B cell (primary cell): ENCODE measurements around the gene RAD51B. TPM values are rescaled to one million over a fixed set of nuclear protein-coding genes. Genes with fewer than 3 reads are reported as not detected.

Source experiments
- ATAC-seq: fragments of 200-7000 bp; cut with Tn5 transposase; one replicate; pipeline ENCODE4 v1.10.0; 2021; ENCODE audit warnings: low read depth, mild to moderate bottlenecking, moderate number of reproducible peaks, moderate library complexity
- CTCF ChIA-PET: fragments of 350-600 bp; sonication (Branson Sonifier 250); formaldehyde crosslinking; loops from one replicate; lab custom pipeline; 2021; ENCODE audit warnings: antibody characterized with exemption, inconsistent platforms; lab: Charles Lee
- POLR2A ChIA-PET: fragments of 350-600 bp; sonication (Branson Sonifier 250); formaldehyde crosslinking; loops from one replicate; lab custom pipeline; 2021; ENCODE audit warnings: antibody characterized with exemption; lab: Charles Lee
- DNase-seq: peaks from one replicate; pipeline ENCODE4 v3.0.0; 2013
- H2AFZ ChIP-seq: 2 replicates; pipeline ENCODE4 v1.6.1; 2012; ENCODE audit warnings: mild to moderate bottlenecking, low read depth, low read length; ENCODE audit not compliant: insufficient read depth, poor library complexity, severe bottlenecking
- H3K27ac ChIP-seq, 2 donors: 1 replicate in 1 of 2; 2 replicates in 1 of 2; pipeline ENCODE4 v1.5.1; 2012 to 2013; ENCODE audit warnings: low read length in 2 of 2, mild to moderate bottlenecking in 2 of 2, moderate library complexity in 1 of 2
- H3K27me3 ChIP-seq, 4 experiments: fragments of 200-600 bp in 1 of 4; sonication (generic) in 1 of 4; replicated peaks in 1 of 4; 1 replicate in 2 of 4; 2 replicates in 2 of 4; pipeline versions ENCODE4 v1.6.1 to v1.7.0; 2013 to 2016; ENCODE audit warnings: low read length in 3 of 4, mild to moderate bottlenecking in 2 of 4, mixed read lengths in 1 of 4, moderate library complexity in 1 of 4; ENCODE audit not compliant: insufficient read depth in 4 of 4, control insufficient read depth in 3 of 4; ENCODE audit errors: control extremely low read depth in 1 of 4
- H3K36me3 ChIP-seq, 2 experiments: replicated peaks in 1 of 2; 1 replicate in 1 of 2; 2 replicates in 1 of 2; pipeline versions ENCODE4 v1.6.1 to v1.7.1; 2013; ENCODE audit warnings: low read length in 1 of 2; ENCODE audit not compliant: insufficient read depth in 2 of 2, control insufficient read depth in 1 of 2; ENCODE audit errors: control extremely low read depth in 1 of 2, extremely low read depth in 1 of 2
- H3K4me1 ChIP-seq, 2 donors: fragments of 200-600 bp in 1 of 2; sonication (generic) in 1 of 2; 1 replicate in 1 of 2; 2 replicates in 1 of 2; pipeline versions ENCODE4 v1.5.1 to v1.6.1; 2013 to 2017; ENCODE audit warnings: low read length in 2 of 2; ENCODE audit not compliant: control insufficient read depth in 2 of 2, insufficient read depth in 2 of 2
- H3K4me2 ChIP-seq: replicated peaks from 2 replicates; pipeline ENCODE3; 2012; ENCODE audit warnings: mild to moderate bottlenecking, low read depth, low read length; ENCODE audit not compliant: poor library complexity, severe bottlenecking
- H3K4me3 ChIP-seq, 5 experiments: fragments of 200-600 bp in 1 of 5; sonication (generic) in 1 of 5; 1 replicate in 3 of 5; 2 replicates in 2 of 5; pipeline versions ENCODE4 v1.5.1 to v1.7.0; 2011 to 2016; ENCODE audit warnings: low read length in 4 of 5, mild to moderate bottlenecking in 4 of 5, low read depth in 2 of 5, control low read depth in 1 of 5, moderate library complexity in 1 of 5; ENCODE audit not compliant: insufficient read depth in 1 of 5; ENCODE audit errors: control extremely low read depth in 1 of 5, extremely low read depth in 1 of 5
- H3K79me2 ChIP-seq: fragments of 200-600 bp; sonication (generic); one replicate; pipeline ENCODE4 v1.6.0; 2016; ENCODE audit warnings: low read length; ENCODE audit not compliant: control insufficient read depth, insufficient read depth
- H3K9ac ChIP-seq: fragments of 200-600 bp; sonication (generic); 2 replicates; pipeline ENCODE4 v1.6.1; 2017; ENCODE audit warnings: mild to moderate bottlenecking, low read length, moderate library complexity
- H3K9me3 ChIP-seq, 3 donors: one replicate each; pipeline versions ENCODE4 v1.6.1 to v1.7.1; 2013; ENCODE audit warnings: low read length in 2 of 3; ENCODE audit not compliant: control insufficient read depth in 2 of 3, insufficient read depth in 1 of 3; ENCODE audit errors: control extremely low read depth in 1 of 3
- H4K20me1 ChIP-seq: 2 replicates; pipeline ENCODE4 v1.6.0; 2012; ENCODE audit warnings: mild to moderate bottlenecking, low read length; ENCODE audit not compliant: insufficient read depth, control insufficient read depth, poor library complexity, severe bottlenecking
- H3K27ac Mint-ChIP-seq: one replicate; pipeline ENCODE4 v1.8.0; 2021; ENCODE audit warnings: mixed read lengths
- H3K27me3 Mint-ChIP-seq: one replicate; pipeline ENCODE4 v1.8.0; 2021; ENCODE audit warnings: mixed read lengths
- H3K4me1 Mint-ChIP-seq: one replicate; pipeline ENCODE4 v1.8.0; 2021; ENCODE audit warnings: mixed read lengths
- H3K4me3 Mint-ChIP-seq: one replicate; pipeline ENCODE4 v1.8.0; 2021; ENCODE audit warnings: mixed read lengths
- H3K9me3 Mint-ChIP-seq: one replicate; pipeline ENCODE4 v1.8.0; 2022; ENCODE audit warnings: mixed read lengths; ENCODE audit not compliant: insufficient read depth
- EZH2 ChIP-seq: IDR thresholded peaks from 2 replicates; pipeline ENCODE4 v1.6.1; 2012; ENCODE audit warnings: borderline replicate concordance, low read depth, mild to moderate bottlenecking, moderate library complexity, low read length; ENCODE audit not compliant: insufficient read depth, poor library complexity, severe bottlenecking
- WGBS: methylation state at CpG from one replicate; pipeline ENCODE4 v1.1.5; 2013; ENCODE audit warnings: missing lambda C conversion rate; ENCODE audit not compliant: insufficient coverage; 5-methylcytosine and 5-hydroxymethylcytosine counted together
- intact Hi-C: fragments of 100-400 bp; cut with micrococcal nuclease; formaldehyde crosslinking; loops from one replicate; pipeline ENCODE4 v1.10.0; 2022
- polyA plus RNA-seq: library from polyadenylated mRNA; depleted of rRNA; stranded (reverse); fragments of >200 nt; gene quantifications from 2 replicates; pipeline ENCODE4 v1.2.3, GENCODE V29; 2012
- total RNA-seq, 2 donors: library from RNA; stranded (reverse); fragments of 120-200 nt in 1 of 2; gene quantifications; 1 replicate in 1 of 2; 2 replicates in 1 of 2; pipeline versions ENCODE4 v1.2.3 to v1.2.4, GENCODE V29; 2013 to 2022
- TF ChIP-seq, protein P1 (sequence below): fragments of 200-600 bp; IDR thresholded peaks from one replicate; pipeline ENCODE4 v1.8.0; 2022; ENCODE audit warnings: antibody characterized with exemption, mild to moderate bottlenecking

Gene RAD51B
- total and polyA plus RNA-seq, 2 donors (not counting 1 experiment from before 2014, with no cell fraction given): 6.5 to 60.6 TPM

- no peak overlapping the region for H3K4me3 ChIP-seq
Measured at GRCh38 chr14:67917006-67917405, 97.4 kb downstream of the RAD51B start.

GRCh38 chr14:67918838-67919237 is 99.3 kb downstream of the RAD51B start:
- H3K9me3 Mint-ChIP-seq: no peaks in the 10 kb centered on the region
- no peak for DNase-seq
- H3K9ac ChIP-seq: no peak overlapping the region
- ChIA-PET POLR2A (no interaction called here), CTCF (no interaction called here)
- no peak overlapping the region for H3K4me2 ChIP-seq
- no peak for ATAC-seq
- H3K27ac Mint-ChIP-seq: no peak overlapping the region
- H3K4me3 Mint-ChIP-seq: no peak overlapping the region
- no peak overlapping the region for H3K4me3 ChIP-seq
- no peak for TF ChIP-seq EZH2
- TF ChIP-seq, protein P1, sequence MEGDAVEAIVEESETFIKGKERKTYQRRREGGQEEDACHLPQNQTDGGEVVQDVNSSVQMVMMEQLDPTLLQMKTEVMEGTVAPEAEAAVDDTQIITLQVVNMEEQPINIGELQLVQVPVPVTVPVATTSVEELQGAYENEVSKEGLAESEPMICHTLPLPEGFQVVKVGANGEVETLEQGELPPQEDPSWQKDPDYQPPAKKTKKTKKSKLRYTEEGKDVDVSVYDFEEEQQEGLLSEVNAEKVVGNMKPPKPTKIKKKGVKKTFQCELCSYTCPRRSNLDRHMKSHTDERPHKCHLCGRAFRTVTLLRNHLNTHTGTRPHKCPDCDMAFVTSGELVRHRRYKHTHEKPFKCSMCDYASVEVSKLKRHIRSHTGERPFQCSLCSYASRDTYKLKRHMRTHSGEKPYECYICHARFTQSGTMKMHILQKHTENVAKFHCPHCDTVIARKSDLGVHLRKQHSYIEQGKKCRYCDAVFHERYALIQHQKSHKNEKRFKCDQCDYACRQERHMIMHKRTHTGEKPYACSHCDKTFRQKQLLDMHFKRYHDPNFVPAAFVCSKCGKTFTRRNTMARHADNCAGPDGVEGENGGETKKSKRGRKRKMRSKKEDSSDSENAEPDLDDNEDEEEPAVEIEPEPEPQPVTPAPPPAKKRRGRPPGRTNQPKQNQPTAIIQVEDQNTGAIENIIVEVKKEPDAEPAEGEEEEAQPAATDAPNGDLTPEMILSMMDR: no peak
- H3K27me3 ChIP-seq: no peaks in the 10 kb centered on the region
- no peaks in the 10 kb centered on the region for H3K27me3 Mint-ChIP-seq
- peaks cover 5% of the 10 kb centered on the region for H3K4me1 Mint-ChIP-seq
- no peaks in the 10 kb centered on the region for H3K36me3 ChIP-seq
- no peak overlapping the region for H2AFZ ChIP-seq
- no peaks in the 10 kb centered on the region for H3K9me3 ChIP-seq
- no peaks in the 10 kb centered on the region for H3K79me2 ChIP-seq
- no peaks in the 10 kb centered on the region for H4K20me1 ChIP-seq
- intact Hi-C loops: no loop called here
- H3K27ac ChIP-seq: no peak overlapping the region
- no peaks in the 10 kb centered on the region for H3K4me1 ChIP-seq

More at GRCh38 chr14:67917006-67917405, 97.4 kb downstream of the RAD51B start:
- no peak overlapping the region for H3K9ac ChIP-seq
- ChIA-PET POLR2A (no interaction called here), CTCF (interaction anchor here (1.2 kb wide), 1 partner anchor 927 kb away, joined by 3 read pairs; no protein-coding TSS in a partner anchor)
- no peak for DNase-seq
- ATAC-seq: no peak
- H3K27me3 ChIP-seq: no peaks in the 10 kb centered on the region
- intact Hi-C loops: no loop called here
- 94% methylated on average over 5 of the region's 6 CpGs for WGBS
- no peak overlapping the region for H2AFZ ChIP-seq
- Mint-ChIP-seq H3K27ac (no peak overlapping the region), H3K27me3 (no peaks in the 10 kb centered on the region), H3K9me3 (no peaks in the 10 kb centered on the region), H3K4me3 (no peak overlapping the region), H3K4me1 (peaks cover under 1% of the 10 kb centered on the region)
- no peaks in the 10 kb centered on the region for H3K4me1 ChIP-seq
- no peaks in the 10 kb centered on the region for H3K79me2 ChIP-seq
- no peaks in the 10 kb centered on the region for H3K36me3 ChIP-seq
- H4K20me1 ChIP-seq: no peaks in the 10 kb centered on the region
- TF ChIP-seq, protein P1: no peak
- no peak for TF ChIP-seq EZH2
- H3K9me3 ChIP-seq: no peaks in the 10 kb centered on the region
- no peak overlapping the region for H3K4me2 ChIP-seq
- H3K27ac ChIP-seq: no peak overlapping the region
